ENCODE data around the gene GPSM1. TPM values are rescaled to one million over a fixed set of nuclear protein-coding genes. Genes with fewer than 3 reads are reported as not detected.

The GPSM1 gene
- total and polyA plus RNA-seq, 2 experiments from 2014 or later, result 25.5 to 30.0 TPM

- Histone ChIP-seq H3K9me3 (ENCODE audit: low read depth) (no peaks in the 10 kb centered on the region), H4K20me1 (ENCODE audit: insufficient read depth, poor library complexity, severe bottlenecking) (no peaks in the 10 kb centered on the region), H3K9me2 (replicated peaks; ENCODE audit: insufficient read depth) (no peaks in the 10 kb centered on the region), H3K27ac (no peak overlapping the region), H3K4me2 (no peak overlapping the region), H3K27me3 (no peaks in the 10 kb centered on the region), H3K4me3 (no peak overlapping the region), H3K79me2 (no peaks in the 10 kb centered on the region), H3K4me1 (ENCODE audit: insufficient read depth) (no peaks in the 10 kb centered on the region), H2AFZ (no peak overlapping the region), H3K36me3 (replicated peaks; ENCODE audit: insufficient read depth, low read depth) (no peaks in the 10 kb centered on the region)
- no peak for DNase-seq (ENCODE audit: low spot score)
- TF ChIP-seq CTCF (IDR thresholded peaks at IDR 0.05; ENCODE audit: poor library complexity) (no peak), EZH2 (IDR thresholded peaks at IDR 0.05; ENCODE audit: borderline replicate concordance) (no peak), EZH2phosphoT487 (IDR thresholded peaks at IDR 0.05; ENCODE audit: low read depth, severe bottlenecking, unreplicated experiment) (no peak)
- WGBS (ENCODE audit: low lambda C conversion rate, missing lambda C conversion rate), result 70% methylated on average over 32 of the region's 34 CpGs
Measured at GRCh38 chr9:136306211-136307208, 20.8 kb upstream of the GPSM1 start.

- Histone ChIP-seq H3K4me2 (no peak overlapping the region), H2AFZ (no peak overlapping the region), H3K4me1 (ENCODE audit: insufficient read depth) (no peaks in the 10 kb centered on the region), H3K79me2 (no peaks in the 10 kb centered on the region), H4K20me1 (ENCODE audit: insufficient read depth, poor library complexity, severe bottlenecking) (no peaks in the 10 kb centered on the region), H3K27me3 (no peaks in the 10 kb centered on the region), H3K9me3 (ENCODE audit: low read depth) (no peaks in the 10 kb centered on the region), H3K9me2 (replicated peaks; ENCODE audit: insufficient read depth) (no peaks in the 10 kb centered on the region), H3K36me3 (replicated peaks; ENCODE audit: insufficient read depth, low read depth) (no peaks in the 10 kb centered on the region), H3K27ac (no peak overlapping the region), H3K4me3 (no peak overlapping the region)
- WGBS (ENCODE audit: low lambda C conversion rate, missing lambda C conversion rate), result 85% methylated on average over 4 of the region's 4 CpGs
- TF ChIP-seq EZH2 (IDR thresholded peaks at IDR 0.05; ENCODE audit: borderline replicate concordance) (no peak), EZH2phosphoT487 (IDR thresholded peaks at IDR 0.05; ENCODE audit: low read depth, severe bottlenecking, unreplicated experiment) (no peak), CTCF (IDR thresholded peaks at IDR 0.05; ENCODE audit: poor library complexity) (no peak)
- no peak for DNase-seq (ENCODE audit: low spot score)
Measured at GRCh38 chr9:136307215-136307750, 20.1 kb upstream of the GPSM1 start.

GRCh38 chr9:136308006-136308701 is 19.2 kb upstream of the GPSM1 start:
- no peak for TF ChIP-seq CTCF (IDR thresholded peaks at IDR 0.05; ENCODE audit: poor library complexity)
- TF ChIP-seq EZH2phosphoT487 (IDR thresholded peaks at IDR 0.05; ENCODE audit: low read depth, severe bottlenecking, unreplicated experiment), result no peak
- TF ChIP-seq EZH2 (IDR thresholded peaks at IDR 0.05; ENCODE audit: borderline replicate concordance), result no peak
- WGBS (ENCODE audit: low lambda C conversion rate, missing lambda C conversion rate), result 97% methylated on average over 3 of the region's 4 CpGs
- H3K27me3 ChIP-seq, result no peaks in the 10 kb centered on the region

More at GRCh38 chr9:136308006-136308701, 19.2 kb upstream of the GPSM1 start:
- Histone ChIP-seq H3K4me2 (no peak overlapping the region), H3K27ac (no peak overlapping the region), H3K4me1 (ENCODE audit: insufficient read depth) (no peaks in the 10 kb centered on the region), H2AFZ (no peak overlapping the region), H3K36me3 (replicated peaks; ENCODE audit: insufficient read depth, low read depth) (no peaks in the 10 kb centered on the region), H3K9me3 (ENCODE audit: low read depth) (no peaks in the 10 kb centered on the region), H3K9me2 (replicated peaks; ENCODE audit: insufficient read depth) (no peaks in the 10 kb centered on the region), H3K4me3 (no peak overlapping the region), H3K79me2 (no peaks in the 10 kb centered on the region), H4K20me1 (ENCODE audit: insufficient read depth, poor library complexity, severe bottlenecking) (no peaks in the 10 kb centered on the region)
- no peak for DNase-seq (ENCODE audit: low spot score)
